ENCODE results near the gene PCNX2.

GRCh38 chr1:232937741-232938375, 357.7 kb downstream of the PCNX2 start:
- TF ChIP-seq SUZ12 (IDR thresholded peaks at IDR 0.05; ENCODE audit: extremely low read depth, insufficient read depth, insufficient read length) (no peak), ZNF274 (IDR thresholded peaks at IDR 0.05; ENCODE audit: low read depth, low read length) (no peak), YY1 (IDR thresholded peaks at IDR 0.05; ENCODE audit: insufficient read depth, insufficient read length) (no peak)
